Parathyroid adenoma (tissue), 2 donors: ENCODE results near the gene FANK1.

Experiments used
- H2AFZ ChIP-seq: fragments of 300-600 bp; sonication (generic); one replicate; pipeline ENCODE4 v1.7.0; 2017; ENCODE audit warnings: antibody characterized with exemption, mild to moderate bottlenecking
- H3K27ac ChIP-seq: fragments of 300-600 bp; sonication (generic); one replicate; pipeline ENCODE4 v1.7.0; 2017
- H3K27me3 ChIP-seq: fragments of 300-600 bp; sonication (generic); one replicate; pipeline ENCODE4 v1.7.0; 2017; ENCODE audit warnings: low read length; ENCODE audit not compliant: control insufficient read depth, insufficient read depth
- H3K36me3 ChIP-seq: fragments of 300-600 bp; sonication (generic); one replicate; pipeline ENCODE4 v1.7.0; 2017; ENCODE audit warnings: low read length; ENCODE audit not compliant: control insufficient read depth, insufficient read depth
- H3K4me1 ChIP-seq: fragments of 300-600 bp; sonication (generic); one replicate; pipeline ENCODE4 v1.7.0; 2017; ENCODE audit warnings: control low read depth
- H3K4me2 ChIP-seq: fragments of 300-600 bp; sonication (generic); one replicate; pipeline ENCODE4 v1.7.0; 2017; ENCODE audit warnings: low read length
- H3K4me3 ChIP-seq: fragments of 300-600 bp; sonication (generic); one replicate; pipeline ENCODE4 v1.7.0; 2017; ENCODE audit warnings: low read depth, low read length
- H3K79me2 ChIP-seq: fragments of 300-600 bp; sonication (generic); one replicate; pipeline ENCODE4 v1.7.0; 2017; ENCODE audit warnings: control low read depth
- H3K9ac ChIP-seq: fragments of 300-600 bp; sonication (generic); one replicate; pipeline ENCODE4 v1.7.0; 2017; ENCODE audit warnings: mild to moderate bottlenecking
- H3K9me3 ChIP-seq: fragments of 300-600 bp; sonication (generic); one replicate; pipeline ENCODE4 v1.7.0; 2017; ENCODE audit warnings: low read length; ENCODE audit not compliant: control insufficient read depth
- TF ChIP-seq, protein P1 (sequence below): fragments of 300-600 bp; sonication (generic); IDR thresholded peaks from one replicate; pipeline ENCODE4 v1.7.0; 2017; ENCODE audit warnings: antibody characterized with exemption, mild to moderate bottlenecking
- donor health status: primary hyperparathyroidism.

Gene FANK1

DNA sequence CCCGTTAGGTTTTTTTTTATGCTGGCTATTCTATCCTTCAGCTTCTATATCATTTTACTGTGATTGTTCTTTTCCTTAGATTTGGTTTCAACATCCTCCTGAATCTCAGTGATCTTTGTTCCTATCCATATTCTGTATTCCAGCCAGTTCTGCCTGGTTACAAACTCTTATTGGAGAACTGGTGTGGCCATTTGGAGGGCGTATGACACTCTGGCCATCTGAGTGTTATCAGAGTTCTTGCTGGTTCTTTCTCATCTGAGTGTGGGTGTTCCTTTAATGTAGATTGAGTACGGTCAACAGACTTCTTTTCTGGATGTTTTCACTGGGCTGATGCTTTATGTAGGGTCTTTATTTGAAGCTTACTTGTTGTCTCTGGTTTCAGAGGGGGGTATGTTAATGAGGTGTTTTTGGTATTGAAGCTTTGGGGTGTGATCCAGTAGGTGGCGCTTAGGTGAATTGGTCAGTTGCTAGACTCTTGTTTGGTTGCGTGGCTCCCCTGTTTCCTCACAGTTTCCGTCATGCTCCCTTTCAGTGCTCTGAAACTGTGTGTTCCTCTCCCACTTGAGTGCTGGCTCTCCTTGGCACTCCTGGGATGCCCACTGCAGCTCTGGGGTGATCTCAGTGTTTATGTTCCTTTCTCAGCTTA, 80.7 kb downstream of the FANK1 start:
- Histone ChIP-seq H3K4me2 (no peak overlapping the region), H3K27me3 (no peaks in the 10 kb centered on the region), H3K4me1 (no peaks in the 10 kb centered on the region), H2AFZ (no peak overlapping the region), H3K36me3 (no peaks in the 10 kb centered on the region), H3K9me3 (no peaks in the 10 kb centered on the region), H3K4me3 (no peak overlapping the region), H3K9ac (no peak overlapping the region), H3K79me2 (no peaks in the 10 kb centered on the region), H3K27ac (no peak overlapping the region)
- TF ChIP-seq, protein P1, sequence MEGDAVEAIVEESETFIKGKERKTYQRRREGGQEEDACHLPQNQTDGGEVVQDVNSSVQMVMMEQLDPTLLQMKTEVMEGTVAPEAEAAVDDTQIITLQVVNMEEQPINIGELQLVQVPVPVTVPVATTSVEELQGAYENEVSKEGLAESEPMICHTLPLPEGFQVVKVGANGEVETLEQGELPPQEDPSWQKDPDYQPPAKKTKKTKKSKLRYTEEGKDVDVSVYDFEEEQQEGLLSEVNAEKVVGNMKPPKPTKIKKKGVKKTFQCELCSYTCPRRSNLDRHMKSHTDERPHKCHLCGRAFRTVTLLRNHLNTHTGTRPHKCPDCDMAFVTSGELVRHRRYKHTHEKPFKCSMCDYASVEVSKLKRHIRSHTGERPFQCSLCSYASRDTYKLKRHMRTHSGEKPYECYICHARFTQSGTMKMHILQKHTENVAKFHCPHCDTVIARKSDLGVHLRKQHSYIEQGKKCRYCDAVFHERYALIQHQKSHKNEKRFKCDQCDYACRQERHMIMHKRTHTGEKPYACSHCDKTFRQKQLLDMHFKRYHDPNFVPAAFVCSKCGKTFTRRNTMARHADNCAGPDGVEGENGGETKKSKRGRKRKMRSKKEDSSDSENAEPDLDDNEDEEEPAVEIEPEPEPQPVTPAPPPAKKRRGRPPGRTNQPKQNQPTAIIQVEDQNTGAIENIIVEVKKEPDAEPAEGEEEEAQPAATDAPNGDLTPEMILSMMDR, result no peak

DNA sequence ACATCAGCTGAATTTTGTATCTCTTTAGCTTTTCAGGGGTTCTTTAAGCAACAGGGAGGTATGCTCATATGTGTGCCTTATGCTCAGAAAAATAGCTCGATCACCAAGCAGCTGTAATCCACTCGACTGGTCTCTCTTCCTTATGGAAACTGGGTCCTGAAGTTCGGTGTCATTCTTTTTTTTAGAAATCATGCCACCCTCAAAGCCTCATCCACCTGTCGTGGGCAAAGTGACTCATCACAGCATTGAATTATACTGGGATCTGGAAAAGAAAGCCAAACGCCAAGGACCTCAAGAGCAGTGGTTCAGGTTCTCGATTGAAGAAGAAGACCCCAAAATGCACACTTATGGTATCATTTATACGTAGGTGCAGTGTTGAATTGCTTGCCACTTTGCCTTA, 83.6 kb downstream of the FANK1 start:
- Histone ChIP-seq H2AFZ (no peak overlapping the region), H3K36me3 (no peaks in the 10 kb centered on the region), H3K4me2 (no peak overlapping the region), H3K9me3 (no peaks in the 10 kb centered on the region), H3K4me3 (no peak overlapping the region), H3K79me2 (no peaks in the 10 kb centered on the region), H3K9ac (no peak overlapping the region), H3K27me3 (no peaks in the 10 kb centered on the region), H3K4me1 (no peaks in the 10 kb centered on the region), H3K27ac (no peak overlapping the region)
- TF ChIP-seq, protein P1, result no peak

DNA sequence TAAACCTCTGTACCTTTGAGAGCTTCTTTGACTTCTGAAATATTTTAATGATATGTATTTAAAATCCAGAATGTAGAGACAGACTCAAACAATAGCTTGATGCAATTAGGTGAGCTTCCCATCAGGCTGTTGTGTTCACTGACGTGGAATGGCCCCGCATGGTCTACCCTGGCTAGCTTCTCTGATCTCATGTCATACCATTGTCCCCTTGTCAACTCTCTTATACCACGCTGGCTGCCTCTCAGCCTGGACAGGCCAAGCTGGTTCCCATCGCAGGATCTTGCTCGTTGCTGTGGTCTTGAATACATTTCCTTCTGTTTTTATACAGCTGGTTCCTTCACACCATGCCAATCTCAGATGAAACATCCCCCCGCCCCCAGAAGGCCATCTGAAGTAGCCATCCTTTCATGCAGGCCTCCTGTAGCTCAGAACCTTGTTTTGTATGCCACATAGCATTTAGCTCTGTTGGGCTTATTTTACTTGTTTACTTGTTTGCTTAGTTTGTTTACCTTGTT, 84.2 kb downstream of the FANK1 start:
- Histone ChIP-seq H3K36me3 (no peaks in the 10 kb centered on the region), H2AFZ (no peak overlapping the region), H3K27ac (no peak overlapping the region), H3K9me3 (no peaks in the 10 kb centered on the region), H3K4me3 (no peak overlapping the region), H3K4me1 (no peaks in the 10 kb centered on the region), H3K4me2 (no peak overlapping the region), H3K27me3 (no peaks in the 10 kb centered on the region), H3K9ac (no peak overlapping the region), H3K79me2 (no peaks in the 10 kb centered on the region)
- TF ChIP-seq, protein P1, result no peak

DNA sequence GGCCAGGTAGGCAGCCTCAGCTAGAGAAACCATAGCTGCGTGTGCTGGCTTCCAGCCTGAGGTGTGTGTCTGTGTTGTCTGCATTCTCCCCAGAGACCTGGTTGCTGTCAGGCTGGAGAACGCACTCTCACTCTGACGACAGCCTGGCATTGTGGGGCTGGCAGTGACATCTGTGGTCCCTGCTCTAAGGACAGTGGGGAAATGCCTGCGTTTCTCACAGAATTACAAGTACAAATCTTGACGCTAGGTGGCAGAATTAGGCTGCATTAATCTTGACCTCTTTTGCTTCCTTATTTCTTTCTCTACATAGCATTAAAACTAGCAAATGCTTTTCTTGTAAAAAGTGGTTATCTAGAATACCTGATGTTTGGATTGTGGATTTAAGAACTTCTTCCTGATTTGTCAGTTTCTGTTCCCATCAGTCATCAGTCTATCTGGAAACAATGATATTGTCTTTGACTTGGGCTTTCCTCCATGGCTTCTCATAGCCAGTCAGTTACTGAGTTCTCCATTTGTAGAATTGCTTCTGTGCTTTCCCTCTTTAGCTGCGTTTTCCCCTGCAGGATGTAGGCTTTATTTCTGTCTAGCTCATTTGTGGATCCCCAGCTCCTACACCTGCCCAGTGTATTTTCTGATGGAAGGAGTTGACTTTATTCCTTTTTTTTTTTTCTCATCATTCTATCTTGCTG, 86.0 kb downstream of the FANK1 start:
- H3K4me2 ChIP-seq, result no peak overlapping the region
- no peak overlapping the region for H2AFZ ChIP-seq
- H3K4me3 ChIP-seq, result no peak overlapping the region
- H3K79me2 ChIP-seq, result no peaks in the 10 kb centered on the region
- H3K9me3 ChIP-seq, result no peaks in the 10 kb centered on the region
- H3K4me1 ChIP-seq, result no peaks in the 10 kb centered on the region
- no peak overlapping the region for H3K9ac ChIP-seq
- TF ChIP-seq, protein P1, result peak; percentile 68
- H3K27ac ChIP-seq, result no peak overlapping the region
- H3K36me3 ChIP-seq, result no peaks in the 10 kb centered on the region
- no peaks in the 10 kb centered on the region for H3K27me3 ChIP-seq
